NB4 (cell line): Measurements from ENCODE around the gene OR7A5.

Source experiments
- CTCF ChIP-seq: IDR thresholded peaks from one replicate; pipeline ENCODE4 v1.5.1; 2012; ENCODE audit warnings: low read depth, low read length
- MAX ChIP-seq: IDR thresholded peaks from 2 replicates; pipeline ENCODE4 v1.6.1; 2011; ENCODE audit warnings: low read depth, low read length
- MYC ChIP-seq: IDR thresholded peaks from 2 replicates; pipeline ENCODE4 v1.6.1; 2011; ENCODE audit warnings: low read depth, low read length
- POLR2A ChIP-seq: IDR thresholded peaks from 2 replicates; pipeline ENCODE4 v1.6.1; 2011; ENCODE audit warnings: mild to moderate bottlenecking; ENCODE audit not compliant: insufficient read length; ENCODE audit errors: extremely low read depth

- TF ChIP-seq CTCF (no peak), MAX (no peak), POLR2A (no peak), MYC (no peak)
These were observed 19.9 kb downstream of the OR7A5 start for GRCh38 chr19:14814982-14815652.
